ENCODE data around the gene NABP2.

The NABP2 gene

DNA sequence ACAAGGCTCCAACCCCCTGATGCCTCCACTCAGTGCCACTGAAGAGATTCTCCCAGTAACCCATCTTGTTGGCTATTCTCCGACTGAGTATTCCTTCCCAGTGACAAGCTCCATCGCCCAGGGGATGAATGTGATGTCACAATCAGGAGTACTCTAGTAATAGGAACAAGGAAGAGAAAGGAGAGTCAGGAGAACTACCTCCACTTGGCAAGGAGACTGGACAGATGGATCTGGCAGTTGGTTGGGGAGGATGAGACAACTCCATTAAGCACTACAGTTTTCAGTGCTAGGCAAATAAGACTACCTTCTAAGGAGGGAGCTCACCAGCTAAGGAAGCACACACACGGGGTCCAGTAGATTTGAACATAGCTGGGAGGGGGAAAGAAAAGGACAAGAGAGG is 7.7 kb upstream of the NABP2 start:
- DNase-seq: no peak

GRCh38 chr12:56219840-56220239 is 4.3 kb upstream of the NABP2 start:
- no peak for DNase-seq

- no peak for DNase-seq
These were observed 3.4 kb upstream of the NABP2 start for GRCh38 chr12:56220611-56221231.

DNA sequence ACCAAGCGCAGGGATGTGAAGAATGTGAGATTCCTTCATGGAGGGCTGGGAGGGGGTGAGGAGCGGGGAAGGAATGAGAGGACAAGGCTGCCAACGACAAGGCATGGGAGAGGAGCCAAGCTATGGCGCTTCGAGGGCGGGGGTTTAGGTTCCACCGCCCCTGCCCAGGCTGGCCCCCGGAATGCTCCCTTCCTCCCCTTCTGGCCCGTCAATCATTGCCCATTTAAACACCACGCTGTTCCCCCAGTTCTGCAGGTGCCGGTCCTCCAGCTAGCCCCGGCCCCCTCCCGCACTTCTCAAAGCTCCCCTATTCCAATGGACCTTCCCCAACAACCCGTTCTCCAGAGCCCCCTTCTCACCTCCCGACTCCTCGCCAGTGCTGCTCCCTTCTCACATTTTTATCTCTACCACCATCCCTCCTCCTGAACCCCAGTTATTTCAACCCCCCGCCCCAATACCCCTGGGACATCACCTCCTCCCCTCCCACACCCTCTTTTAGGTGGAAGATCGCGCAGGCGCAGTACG is 2.8 kb upstream of the NABP2 start:
- DNase-seq: no peak

DNA sequence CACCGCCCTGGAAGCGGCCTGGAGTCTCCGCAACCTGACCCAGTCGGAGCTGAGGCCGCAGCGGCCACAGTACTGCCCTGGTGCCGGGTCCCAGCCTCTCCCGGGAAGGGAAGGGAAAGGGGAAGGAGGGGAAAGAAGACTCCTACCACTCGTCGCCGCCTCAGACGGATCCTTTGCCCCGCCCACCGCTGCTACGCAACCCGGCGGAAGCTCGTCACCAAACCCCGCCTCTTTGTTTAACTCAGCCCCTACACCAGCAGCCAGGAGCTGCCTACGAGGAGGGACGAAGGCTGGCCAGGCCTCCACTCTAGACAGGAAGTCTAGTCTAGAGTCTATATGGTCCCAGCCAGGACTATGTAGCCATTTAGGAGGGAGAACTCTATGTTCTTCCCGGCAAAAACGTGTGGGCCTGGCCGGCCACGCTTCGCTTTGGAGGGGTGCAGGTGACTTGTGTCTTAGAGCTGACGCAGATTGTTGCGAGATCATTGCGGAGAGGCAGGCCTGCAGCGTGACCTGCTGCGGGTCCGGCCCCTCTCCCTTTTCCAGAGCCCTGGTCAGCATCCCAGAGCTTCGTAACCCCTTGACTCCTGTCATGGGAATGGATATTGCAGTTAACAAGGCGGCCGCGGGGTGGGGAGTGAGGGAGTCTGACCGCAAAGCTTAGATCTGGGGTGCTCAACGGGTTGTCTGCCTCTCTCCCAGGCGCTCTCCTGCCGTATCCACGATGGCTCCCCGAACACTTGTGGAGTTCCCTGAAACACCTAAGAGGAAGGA is 2.2 kb upstream of the NABP2 start, which contains the start of gene RNF41:
Gene RNF41 (minus strand): TSS at position 166 of the 774 bp plus-strand sequence. CDS start 7,875 bp downstream, outside the sequence.
- DNase-seq: peak; percentile 89

GRCh38 chr12:56222531-56222895 is 1.6 kb upstream of the NABP2 start:
- DNase-seq: no peak

GRCh38 chr12:56223571-56224101 is 506 bp upstream of the NABP2 start:
- no peak for DNase-seq

DNA sequence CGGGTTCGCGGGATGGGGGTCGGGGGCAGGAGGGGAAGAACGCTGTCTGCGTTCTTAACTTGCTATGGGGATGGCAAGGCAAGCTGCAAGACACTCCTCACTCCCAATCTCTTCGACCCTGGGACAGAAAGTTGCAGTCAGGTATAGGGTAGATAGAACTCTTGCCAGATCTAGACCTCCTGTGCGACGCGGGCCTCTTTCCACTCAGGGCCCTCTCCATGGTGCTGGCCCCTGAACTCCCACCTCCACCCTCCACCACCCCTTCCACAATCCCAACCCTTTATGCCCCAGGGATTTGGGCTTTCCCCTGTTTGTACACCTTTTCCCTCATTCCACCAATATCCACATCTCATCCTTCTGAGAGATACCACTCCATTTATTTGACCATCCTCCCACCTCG is 812 bp downstream of the NABP2 start:
- no peak for DNase-seq

GRCh38 chr12:56229082-56229481 is 4.9 kb downstream of the NABP2 start:
- no peak for DNase-seq

DNA sequence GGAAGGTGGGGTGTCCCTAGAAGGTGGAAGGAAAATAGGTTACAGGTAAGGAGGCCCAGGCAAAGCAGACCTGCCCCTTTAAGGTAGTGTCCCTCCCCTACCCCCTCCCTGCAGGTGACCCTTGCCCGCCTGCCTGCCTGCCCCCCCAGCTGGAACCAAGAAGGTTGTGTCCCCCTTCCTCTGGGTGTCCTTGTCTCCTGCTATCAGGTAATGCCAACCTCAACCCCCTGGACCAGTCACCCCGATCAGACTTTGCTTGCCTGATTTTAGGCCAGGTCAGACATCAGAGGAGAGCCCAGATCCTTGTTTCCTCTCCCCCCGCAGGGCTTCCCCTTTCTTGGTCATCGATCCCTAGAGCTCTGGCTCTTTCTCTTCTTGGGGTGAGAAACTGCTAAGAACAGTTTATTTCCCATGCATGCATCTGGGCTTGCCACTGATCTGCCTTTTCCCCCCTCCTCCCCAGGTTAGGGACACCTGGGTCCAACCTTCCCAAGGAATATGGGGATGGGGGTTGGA is 5.8 kb downstream of the NABP2 start, which contains the start of gene SLC39A5:
Gene SLC39A5 (plus strand): TSS at position 136 of the 516 bp plus-strand sequence. CDS start 1,224 bp downstream, outside the sequence.
- DNase-seq: no peak

GRCh38 chr12:56230432-56231183 is 6.5 kb downstream of the NABP2 start:
- no peak for DNase-seq

GRCh38 chr12:56231184-56231582 is 7.0 kb downstream of the NABP2 start:
- no peak for DNase-seq

DNA sequence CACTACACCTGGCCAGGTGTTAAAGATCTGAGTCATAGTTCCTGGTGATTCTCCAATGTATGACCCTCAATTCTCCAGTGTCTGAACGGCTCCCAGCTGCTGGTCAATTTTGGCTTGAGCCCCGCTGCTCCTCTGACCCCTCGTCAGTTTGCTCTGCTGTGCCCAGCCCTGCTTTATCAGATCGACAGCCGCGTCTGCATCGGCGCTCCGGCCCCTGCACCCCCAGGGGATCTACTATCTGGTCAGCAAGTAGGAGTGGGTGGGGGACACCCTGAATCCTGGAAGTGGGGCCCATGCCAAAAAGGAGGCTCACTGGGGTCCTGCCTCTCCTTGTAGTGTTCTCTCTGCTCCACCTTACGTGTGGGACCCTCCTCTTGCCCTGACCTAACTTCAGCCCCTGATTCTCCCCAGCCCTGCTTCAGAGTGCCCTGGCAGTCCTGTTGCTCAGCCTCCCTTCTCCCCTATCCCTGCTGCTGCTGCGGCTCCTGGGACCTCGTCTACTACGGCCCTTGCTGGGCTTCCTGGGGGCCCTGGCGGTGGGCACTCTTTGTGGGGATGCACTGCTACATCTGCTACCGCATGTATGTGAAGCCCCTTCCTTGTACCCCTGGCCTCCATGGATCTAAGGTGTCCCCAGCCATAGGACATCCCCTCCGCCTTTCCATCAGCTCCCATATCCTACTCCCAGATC is 10.7 kb downstream of the NABP2 start:
- DNase-seq: no peak

- DNase-seq: no peak
These were observed 11.9 kb downstream of the NABP2 start for GRCh38 chr12:56236091-56236490.

GRCh38 chr12:56236985-56237384 is 12.8 kb downstream of the NABP2 start:
- DNase-seq: no peak

DNA sequence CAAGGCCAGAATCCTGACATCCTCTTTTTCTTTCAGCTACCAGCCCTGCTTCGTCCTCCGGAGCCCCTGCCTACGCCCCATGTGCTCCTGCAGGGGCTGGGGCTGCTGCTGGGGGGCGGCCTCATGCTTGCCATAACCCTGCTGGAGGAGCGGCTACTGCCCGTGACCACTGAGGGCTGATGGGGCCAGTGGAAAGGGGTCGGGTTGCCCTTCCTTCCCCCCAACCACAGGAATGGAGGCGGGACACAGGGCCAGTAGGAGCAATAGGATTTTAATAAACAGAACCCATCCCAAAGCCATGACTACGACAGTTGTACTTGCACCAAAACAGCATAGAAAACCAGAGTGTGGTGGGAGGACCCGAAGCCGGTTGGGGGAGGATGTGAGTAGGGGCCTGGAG is 13.4 kb downstream of the NABP2 start:
- no peak for DNase-seq

- no peak for DNase-seq
These were observed 17.5 kb downstream of the NABP2 start for GRCh38 chr12:56241424-56242303.

GRCh38 chr12:56242986-56243385 is 18.8 kb downstream of the NABP2 start:
- DNase-seq: no peak

GRCh38 chr12:56243731-56244181 is 19.6 kb downstream of the NABP2 start:
- no peak for DNase-seq

GRCh38 chr12:56244494-56244893 is 20.4 kb downstream of the NABP2 start:
- no peak for DNase-seq

DNA sequence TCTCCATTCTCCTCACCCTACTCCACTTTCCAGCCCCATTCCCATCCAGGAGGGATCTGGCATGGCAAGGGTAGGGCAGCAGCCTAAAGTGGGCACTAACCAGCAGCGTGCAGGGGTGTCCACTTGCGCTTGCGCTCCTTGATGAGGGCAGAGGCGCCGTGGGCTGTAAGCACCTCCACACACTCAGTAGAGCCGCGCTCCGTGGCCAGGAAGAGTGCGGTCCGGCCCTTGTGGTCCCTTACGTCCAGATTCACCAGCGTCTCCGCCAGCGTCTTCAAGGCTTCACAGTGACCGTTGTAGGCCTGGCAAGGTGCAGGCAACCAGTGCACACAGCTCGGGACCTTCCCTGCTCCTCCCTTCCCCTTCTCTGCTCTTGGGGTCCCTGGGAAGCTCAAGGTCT is 23.8 kb downstream of the NABP2 start:
- DNase-seq: no peak
